NCI-H2171 treated with DMSO at 0.1 percent for 48 hours (cell line): ENCODE data around the gene THUMPD1.
"Not testable (repeated sequence)": the region's sequence is repeated elsewhere in the genome, so short reads cannot be mapped to it uniquely, and the experiment has no call there.

Source experiments
- DNase-seq: peaks from one replicate; lab custom pipeline; 2025; lab: John Stamatoyannopoulos, UW

The THUMPD1 gene

DNA sequence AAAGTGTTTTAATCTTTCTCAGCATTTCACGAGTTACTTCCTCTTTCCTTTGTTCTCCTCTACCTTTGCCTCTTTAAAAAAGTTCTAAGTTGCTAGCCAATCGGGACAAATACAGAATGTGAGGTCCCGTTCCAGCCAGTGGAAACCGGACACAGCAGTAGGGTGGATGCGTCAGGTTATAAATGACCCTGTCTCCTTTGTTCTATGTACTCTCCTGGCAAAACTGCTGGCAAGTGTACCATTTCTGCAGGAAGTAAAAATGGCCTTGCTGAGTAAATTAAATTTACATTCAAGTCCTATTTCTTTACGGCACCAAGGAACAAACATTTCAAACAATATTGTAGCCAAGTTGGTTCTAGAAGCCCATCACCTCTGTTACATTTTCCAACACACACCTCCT lies 47.5 kb downstream of the THUMPD1 start:
- not testable (repeated sequence) for DNase-seq

DNA sequence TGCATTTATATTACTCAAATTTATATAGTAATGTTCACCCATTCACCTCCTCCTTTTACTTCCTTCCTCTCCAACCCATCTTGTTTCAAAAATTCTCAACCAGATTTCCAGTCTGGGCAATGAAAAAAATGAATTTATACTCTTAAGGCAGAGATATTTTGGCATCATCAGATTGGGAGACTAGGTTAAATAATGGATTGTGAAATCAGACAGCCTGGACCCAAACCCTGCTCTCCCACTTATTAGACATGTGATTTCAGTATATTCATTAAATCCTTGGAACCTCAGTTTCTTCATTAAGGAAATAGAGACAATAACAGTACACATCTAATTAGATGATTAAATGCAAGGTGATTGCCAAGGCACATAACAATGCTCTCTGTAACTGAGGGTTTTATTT lies 52.0 kb downstream of the THUMPD1 start:
- DNase-seq: no peak

DNA sequence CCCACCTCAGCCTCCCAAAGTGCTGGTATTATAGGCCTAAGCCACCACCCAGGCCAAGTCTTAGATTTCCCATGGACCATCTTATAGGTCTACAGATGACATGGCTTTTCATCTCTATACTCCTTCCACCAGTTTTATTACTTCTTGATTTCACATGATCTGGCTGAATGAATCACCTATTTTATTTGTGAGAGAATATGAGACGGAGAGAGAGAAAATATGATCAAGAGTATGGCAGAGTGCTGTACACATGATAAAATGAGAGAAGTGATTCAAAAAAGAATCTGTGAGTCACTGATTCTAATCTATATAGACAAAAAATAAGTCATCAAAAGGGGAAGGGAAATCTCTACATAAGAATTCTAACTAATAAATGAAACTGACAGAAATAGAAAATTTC lies 57.8 kb downstream of the THUMPD1 start:
- no peak for DNase-seq
